ENCODE results near the gene USP53. TPM values are rescaled to one million over a fixed set of nuclear protein-coding genes. Genes with fewer than 3 reads are reported as not detected.

USP53 gene
- total and polyA plus RNA-seq, 9 of the 15 experiments (the other 6 are each of a cell fraction or from before 2014, with no cell fraction given), result 2.9 to 9.6 (median 8.3) TPM

DNA sequence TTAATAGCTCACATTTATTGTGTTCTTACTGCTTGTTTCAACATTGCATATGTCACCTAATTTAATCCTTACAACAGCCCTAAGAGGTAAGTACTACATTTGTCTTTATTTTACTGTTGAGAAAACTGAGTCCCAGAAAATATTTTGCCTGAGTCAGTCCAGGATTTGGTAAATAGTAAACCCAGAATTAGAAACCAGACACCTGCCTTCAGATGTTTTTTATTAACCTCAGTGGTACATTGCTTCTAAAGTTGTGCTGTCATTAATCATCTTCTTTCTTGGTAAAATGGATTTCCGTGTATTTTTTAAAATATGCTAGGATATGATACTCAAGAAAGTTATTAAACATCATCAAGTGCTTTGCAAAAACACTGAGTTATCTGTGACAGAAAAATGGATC lies 31.4 kb downstream of the USP53 start:
- H3K36me3 ChIP-seq (ENCODE audit: control insufficient read depth, insufficient read depth, low read length), result peaks cover 8% of the 10 kb centered on the region; the same call in 1 of the 3 replicates
- ATAC-seq (no peak), FAIRE-seq (no peak), DNase-seq (ENCODE audit: extremely low read depth in 1 of 4, low spot score in 3 of 4) (no peak)
- POLR2A ChIA-PET, result no interaction called here
- no peak overlapping the region for H3K27ac ChIP-seq (ENCODE audit: extremely low read depth, low read depth, low read length)
- H4K20me1 ChIP-seq (replicated peaks; ENCODE audit: control insufficient read depth, insufficient read depth, low read length), result no peaks in the 10 kb centered on the region
- H3K9me3 ChIP-seq (replicated peaks; ENCODE audit: control insufficient read depth, insufficient read depth, low read depth, low read length), result no peaks in the 10 kb centered on the region
- no peaks in the 10 kb centered on the region for H3K9me1 ChIP-seq (ENCODE audit: control insufficient read depth, insufficient read depth, low read length)
- H3K79me2 ChIP-seq (ENCODE audit: control insufficient read depth, insufficient read depth, low read length), result no peaks in the 10 kb centered on the region
- no peaks in the 10 kb centered on the region for H3K4me1 ChIP-seq (replicated peaks in 1 of 2; ENCODE audit: control insufficient read depth in 2 of 2, insufficient read depth in 2 of 2, low read length in 2 of 2)
- no TSS peak for BruUV-seq (replicated peaks)
- CTCF ChIA-PET (ENCODE audit: low intra/inter-chr PET ratio), result no interaction called here
- 24% methylated on average over 1 of the region's 1 CpG for WGBS (ENCODE audit: insufficient coverage, low coverage, missing lambda C conversion rate)
- H3K27me3 ChIP-seq (ENCODE audit: control insufficient read depth in 2 of 2, insufficient read depth in 2 of 2, low read length in 2 of 2), result no peaks in the 10 kb centered on the region
- TF ChIP-seq CTCFL (IDR thresholded peaks at IDR 0.05; ENCODE audit: borderline replicate concordance, insufficient read depth, low read depth, low read length, poor library complexity, severe bottlenecking) (no peak), ZNF133 (CRISPR knock-in tag; IDR thresholded peaks at IDR 0.05) (no peak), ZBTB1 (CRISPR knock-in tag; IDR thresholded peaks at IDR 0.05; ENCODE audit: borderline replicate concordance, low read depth) (no peak), ILK (tag; IDR thresholded peaks at IDR 0.05; ENCODE audit: borderline replicate concordance, low read depth) (no peak), NR2C2 (CRISPR knock-in tag; IDR thresholded peaks at IDR 0.05) (no peak), NR2C2 (tag; IDR thresholded peaks at IDR 0.05) (no peak), ATF4 (CRISPR knock-in tag; IDR thresholded peaks at IDR 0.05) (no peak), MTA3 (IDR thresholded peaks at IDR 0.05; ENCODE audit: borderline replicate concordance) (no peak), ZNF766 (CRISPR knock-in tag; conservative IDR thresholded peaks at IDR 0.05) (no peak), MCM7 (IDR thresholded peaks at IDR 0.05) (no peak), ZNF696 (CRISPR knock-in tag; conservative IDR thresholded peaks at IDR 0.05) (no peak), SMAD4 (CRISPR knock-in tag; conservative IDR thresholded peaks at IDR 0.05) (no peak), ZC3H4 (CRISPR knock-in tag; IDR thresholded peaks at IDR 0.05; ENCODE audit: borderline replicate concordance) (no peak), SP2 (IDR thresholded peaks at IDR 0.05; ENCODE audit: extremely low read depth, low read depth, low read length, poor library complexity, severe bottlenecking) (no peak), SRSF7 (optimal IDR thresholded peaks at IDR 0.05; ENCODE audit: low read depth, low read length) (no peak), TEAD1 (CRISPR knock-in tag; IDR thresholded peaks at IDR 0.05) (no peak)
- TF ChIP-seq, protein P1, sequence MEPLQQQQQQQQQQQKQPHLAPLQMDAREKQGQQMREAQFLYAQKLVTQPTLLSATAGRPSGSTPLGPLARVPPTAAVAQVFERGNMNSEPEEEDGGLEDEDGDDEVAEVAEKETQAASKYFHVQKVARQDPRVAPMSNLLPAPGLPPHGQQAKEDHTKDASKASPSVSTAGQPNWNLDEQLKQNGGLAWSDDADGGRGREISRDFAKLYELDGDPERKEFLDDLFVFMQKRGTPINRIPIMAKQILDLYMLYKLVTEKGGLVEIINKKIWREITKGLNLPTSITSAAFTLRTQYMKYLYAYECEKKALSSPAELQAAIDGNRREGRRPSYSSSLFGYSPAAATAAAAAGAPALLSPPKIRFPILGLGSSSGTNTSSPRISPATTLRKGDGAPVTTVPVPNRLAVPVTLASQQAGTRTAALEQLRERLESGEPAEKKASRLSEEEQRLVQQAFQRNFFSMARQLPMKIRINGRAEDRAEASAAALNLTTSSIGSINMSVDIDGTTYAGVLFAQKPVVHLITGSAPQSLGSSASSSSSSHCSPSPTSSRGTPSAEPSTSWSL (CRISPR knock-in tag; IDR thresholded peaks at IDR 0.05; ENCODE audit: borderline replicate concordance), result no peak
- no peak overlapping the region for H3K4me3 ChIP-seq
- intact Hi-C loops (cut with micrococcal nuclease), result no loop called here
- no peak overlapping the region for H3K4me2 ChIP-seq (ENCODE audit: insufficient read depth, low read length)
- H3K9ac ChIP-seq (ENCODE audit: insufficient read depth in 1 of 2, low read depth in 2 of 2, low read length in 2 of 2), result no peak overlapping the region
- in situ Hi-C loops (cut with MboI), result no loop called here
- no peak overlapping the region for H2AFZ ChIP-seq (ENCODE audit: low read depth, low read length)
